T1000 (cell line): Measurements from ENCODE around the gene CNGB1.
"Not testable (repeated sequence)": the region's sequence is repeated elsewhere in the genome, so short reads cannot be mapped to it uniquely, and the experiment has no call there.

Source experiments
- DNase-seq: peaks from one replicate; lab custom pipeline; 2025; ENCODE audit warnings: mixed read lengths; lab: John Stamatoyannopoulos, UW

CNGB1 gene

GRCh38 chr16:57926041-57926440 is 44.9 kb downstream of the CNGB1 start:
- no peak for DNase-seq

GRCh38 chr16:57925310-57925709 is 45.6 kb downstream of the CNGB1 start:
- DNase-seq: no peak

DNA sequence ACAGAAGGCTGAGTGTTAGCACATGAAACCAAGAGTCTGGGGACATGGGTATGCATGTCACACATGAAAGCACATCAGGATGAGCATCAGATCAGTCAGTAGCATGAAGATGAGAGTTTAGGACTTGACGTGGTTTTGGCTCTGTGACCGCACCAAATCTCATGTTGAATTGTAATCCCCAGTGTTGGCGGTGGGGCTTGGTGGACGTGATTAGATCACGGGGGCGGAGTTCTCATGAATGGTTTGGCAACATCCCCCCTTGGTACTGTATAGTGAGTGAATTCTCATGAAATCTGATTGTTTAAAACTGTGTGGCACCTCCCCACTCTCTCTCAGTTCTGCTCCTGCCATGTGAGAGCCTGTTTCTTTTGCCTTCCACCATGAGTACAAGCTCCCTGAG is 46.4 kb downstream of the CNGB1 start:
- no peak for DNase-seq

GRCh38 chr16:57923841-57924240 is 47.1 kb downstream of the CNGB1 start:
- no peak for DNase-seq

DNA sequence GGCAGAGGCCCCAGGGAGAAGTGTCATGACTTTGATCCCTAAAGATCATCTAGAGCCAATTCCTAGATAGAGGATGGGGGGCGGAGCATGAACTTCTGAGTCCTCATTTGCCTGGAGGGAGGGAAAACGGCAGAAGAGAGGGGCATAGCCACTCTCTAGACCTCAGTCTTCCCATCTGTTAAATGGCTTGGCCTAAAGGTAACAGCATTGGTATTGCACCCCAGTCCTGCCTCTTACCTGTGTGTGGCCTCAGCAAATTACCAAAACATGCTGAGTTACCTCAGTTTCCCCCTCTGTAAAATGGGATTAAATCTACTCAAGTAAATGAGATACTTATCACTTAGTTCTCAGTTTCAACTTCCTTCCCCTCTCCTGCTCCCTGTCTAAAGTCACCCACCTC is 47.5 kb downstream of the CNGB1 start:
- DNase-seq: no peak

- DNase-seq: no peak
Measured at GRCh38 chr16:57920880-57921229, 50.1 kb downstream of the CNGB1 start.

DNA sequence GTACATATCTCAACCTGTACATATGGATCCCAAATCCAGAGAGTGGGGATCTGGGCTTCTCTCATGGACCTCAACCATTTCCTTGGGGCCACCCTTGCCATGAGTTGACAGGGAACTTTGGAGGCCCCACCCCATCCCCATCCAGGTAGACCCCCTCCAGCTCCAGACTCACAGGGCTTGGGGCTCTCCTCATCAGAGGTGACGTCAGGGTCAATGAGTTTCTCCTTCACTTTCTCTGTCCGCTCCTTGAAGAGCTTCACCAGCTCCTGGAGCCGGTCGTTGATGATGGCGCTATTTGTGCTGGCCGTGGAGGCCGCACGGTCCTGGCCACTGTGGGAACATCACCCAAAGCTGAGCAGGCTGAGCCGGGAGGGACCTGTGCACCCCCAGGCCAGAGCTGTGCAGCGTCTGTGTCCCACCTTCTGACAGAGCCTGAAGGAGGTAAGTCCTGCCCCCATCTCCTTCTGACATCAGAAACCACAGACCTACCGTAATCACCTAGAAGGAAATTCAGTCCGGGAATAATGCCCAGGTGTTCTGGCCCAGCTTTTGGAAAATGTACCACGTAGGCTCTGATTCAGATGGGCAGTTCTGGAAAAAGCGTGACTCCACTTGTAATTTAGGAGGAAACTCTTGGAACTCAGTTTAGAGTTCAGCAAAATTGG is 50.6 kb downstream of the CNGB1 start:
- no peak for DNase-seq

DNA sequence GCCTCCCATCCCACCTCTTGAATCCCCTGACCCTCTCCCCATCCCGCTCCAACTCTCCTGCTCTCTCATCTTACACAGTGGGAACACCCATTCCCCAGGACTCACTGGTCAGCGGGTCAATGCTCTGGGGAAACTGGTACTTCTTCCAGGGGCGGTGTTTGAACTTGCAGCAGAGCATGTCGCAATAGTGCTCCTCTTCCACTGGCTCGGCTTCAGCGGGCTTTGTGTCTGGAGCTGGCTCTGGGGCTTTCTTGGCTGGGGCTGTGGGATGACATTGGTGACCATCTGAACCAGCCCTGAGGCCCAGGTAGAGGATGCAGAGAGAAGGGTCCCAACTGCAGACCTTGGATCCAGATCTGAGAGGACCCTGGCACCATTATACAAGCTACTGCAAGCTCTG is 51.9 kb downstream of the CNGB1 start:
- DNase-seq: no peak

- DNase-seq: no peak
Measured at GRCh38 chr16:57918444-57918843, 52.5 kb downstream of the CNGB1 start.

DNA sequence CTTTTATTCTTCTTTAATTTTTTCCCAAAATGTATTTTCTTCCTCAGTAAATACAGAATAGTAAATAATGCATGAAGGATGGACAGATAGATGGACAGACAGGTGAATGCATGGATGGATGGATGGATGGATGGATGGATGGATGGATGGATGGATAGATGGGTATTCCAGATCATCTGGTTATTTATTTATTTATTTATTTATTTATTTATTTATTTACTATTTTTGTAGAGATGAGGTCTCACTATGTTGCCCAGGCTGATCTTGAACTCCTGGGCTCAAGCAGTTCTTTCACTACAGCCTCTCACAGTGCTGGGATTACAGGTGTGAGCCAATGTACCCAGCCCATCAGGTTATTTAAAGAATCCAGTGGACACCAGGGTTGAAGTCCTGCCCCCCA is 53.0 kb downstream of the CNGB1 start:
- DNase-seq: not testable (repeated sequence)

- DNase-seq: not testable (repeated sequence)
Measured at GRCh38 chr16:57917489-57917888, 53.4 kb downstream of the CNGB1 start.

- no peak for DNase-seq
Measured at GRCh38 chr16:57916735-57917438, 54.0 kb downstream of the CNGB1 start.

DNA sequence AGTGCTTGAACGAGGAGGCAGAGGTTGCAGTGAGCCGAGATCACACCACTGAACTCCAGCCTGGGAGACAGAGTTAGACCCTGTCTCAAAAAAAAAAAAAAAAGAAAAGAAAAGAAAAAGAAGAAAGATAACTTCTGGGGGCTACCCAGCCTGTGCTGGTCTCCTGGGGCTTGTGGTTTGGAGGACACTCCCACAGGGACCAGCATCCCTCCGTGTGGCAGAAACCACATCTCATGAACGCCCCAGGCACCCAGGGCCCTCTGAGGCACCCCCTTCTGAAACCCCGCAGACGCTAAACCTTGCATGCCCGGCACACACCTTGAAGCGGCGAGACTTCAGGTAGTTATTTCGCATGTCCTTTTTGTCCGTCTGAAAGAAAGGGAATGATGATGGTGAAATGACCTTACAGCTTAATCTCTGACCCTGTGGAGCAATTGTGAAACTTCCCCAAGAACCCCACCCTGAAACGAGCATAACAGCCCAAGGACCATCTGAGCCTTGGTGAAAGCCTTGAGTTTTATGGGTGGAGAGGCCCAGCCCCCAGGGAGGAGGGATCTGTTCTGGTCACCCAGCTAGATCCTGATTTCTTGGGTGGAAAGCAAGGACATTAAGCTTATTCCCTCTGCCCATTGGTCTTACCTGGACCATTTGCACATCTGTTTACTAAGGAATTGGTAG is 55.0 kb downstream of the CNGB1 start:
- no peak for DNase-seq

GRCh38 chr16:57915267-57915666 is 55.7 kb downstream of the CNGB1 start:
- no peak for DNase-seq

DNA sequence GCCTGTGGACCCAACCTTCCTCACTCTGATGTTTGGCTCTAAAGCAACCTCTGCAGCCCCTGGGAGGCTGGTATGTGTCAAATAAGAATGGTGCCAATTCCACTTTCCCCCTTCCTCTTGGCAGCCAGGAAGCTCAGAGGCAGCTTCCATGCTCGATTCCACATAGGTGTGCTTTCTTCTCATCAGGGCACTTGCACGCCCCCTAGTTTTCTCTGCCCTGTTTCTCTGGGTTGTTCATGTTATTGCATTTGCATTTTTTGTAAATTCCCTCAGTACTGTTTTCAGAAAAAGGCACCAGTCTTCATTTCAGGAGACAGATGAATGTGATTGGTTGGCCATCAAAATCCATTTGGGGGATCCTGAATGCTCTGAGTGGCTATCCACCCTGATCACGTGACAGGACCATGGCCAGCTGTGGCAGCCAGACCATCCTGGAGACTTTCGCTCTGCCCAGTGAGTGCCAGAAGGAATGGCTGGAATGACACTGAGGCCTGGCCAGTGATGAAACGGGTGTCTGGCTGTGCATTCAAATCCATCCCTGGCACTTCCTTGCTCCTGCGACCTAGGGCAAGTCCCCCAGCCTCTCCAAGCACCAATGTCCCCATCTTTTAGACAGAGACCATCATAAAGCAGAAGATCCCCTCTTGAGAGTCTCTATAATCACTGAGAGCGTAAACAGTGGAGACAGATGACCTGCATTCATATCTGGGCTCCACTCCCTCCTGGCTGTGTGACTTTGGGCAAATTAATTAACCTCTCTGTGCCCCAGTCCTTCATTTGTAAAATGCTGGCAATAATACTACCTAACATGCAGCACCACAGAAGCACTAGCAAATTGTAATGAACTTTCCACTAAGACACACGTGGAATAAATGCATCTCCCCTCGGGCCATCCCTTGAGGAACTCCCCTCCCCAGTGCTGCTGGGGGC is 56.4 kb downstream of the CNGB1 start:
- DNase-seq: no peak

- DNase-seq: no peak
Measured at GRCh38 chr16:57912529-57913260, 58.2 kb downstream of the CNGB1 start.

GRCh38 chr16:57911743-57912142 is 59.2 kb downstream of the CNGB1 start:
- DNase-seq: no peak

- DNase-seq: no peak
Measured at GRCh38 chr16:57910696-57911095, 60.2 kb downstream of the CNGB1 start.

DNA sequence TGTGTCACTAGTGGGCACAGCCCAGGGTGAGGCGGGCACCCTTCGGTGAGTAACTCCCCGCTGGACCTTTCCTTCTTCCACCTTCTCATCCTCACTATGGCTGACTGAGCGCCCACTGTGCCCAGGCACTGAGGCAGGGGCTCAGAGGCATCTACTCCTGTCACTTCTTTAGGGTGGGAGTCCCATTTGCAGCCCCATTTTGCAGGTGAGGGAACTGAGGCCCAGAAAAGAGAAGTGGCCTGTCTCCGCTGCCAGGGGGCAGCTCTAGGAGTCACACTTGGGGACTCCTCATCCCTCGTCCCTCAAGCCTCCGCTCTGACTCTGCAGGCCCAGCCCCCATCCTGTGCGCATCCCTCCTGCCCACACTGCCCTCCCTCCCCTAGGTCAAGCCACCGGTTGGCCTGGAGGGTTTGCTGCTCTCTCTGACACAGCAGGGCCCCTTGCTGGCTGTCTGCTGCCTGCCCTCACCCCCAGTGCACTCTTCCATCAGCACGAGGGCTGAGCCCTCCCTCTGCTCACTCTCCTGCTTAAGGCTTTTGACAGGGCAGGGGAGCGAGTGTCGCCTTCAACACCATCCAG is 62.4 kb downstream of the CNGB1 start:
- no peak for DNase-seq

DNA sequence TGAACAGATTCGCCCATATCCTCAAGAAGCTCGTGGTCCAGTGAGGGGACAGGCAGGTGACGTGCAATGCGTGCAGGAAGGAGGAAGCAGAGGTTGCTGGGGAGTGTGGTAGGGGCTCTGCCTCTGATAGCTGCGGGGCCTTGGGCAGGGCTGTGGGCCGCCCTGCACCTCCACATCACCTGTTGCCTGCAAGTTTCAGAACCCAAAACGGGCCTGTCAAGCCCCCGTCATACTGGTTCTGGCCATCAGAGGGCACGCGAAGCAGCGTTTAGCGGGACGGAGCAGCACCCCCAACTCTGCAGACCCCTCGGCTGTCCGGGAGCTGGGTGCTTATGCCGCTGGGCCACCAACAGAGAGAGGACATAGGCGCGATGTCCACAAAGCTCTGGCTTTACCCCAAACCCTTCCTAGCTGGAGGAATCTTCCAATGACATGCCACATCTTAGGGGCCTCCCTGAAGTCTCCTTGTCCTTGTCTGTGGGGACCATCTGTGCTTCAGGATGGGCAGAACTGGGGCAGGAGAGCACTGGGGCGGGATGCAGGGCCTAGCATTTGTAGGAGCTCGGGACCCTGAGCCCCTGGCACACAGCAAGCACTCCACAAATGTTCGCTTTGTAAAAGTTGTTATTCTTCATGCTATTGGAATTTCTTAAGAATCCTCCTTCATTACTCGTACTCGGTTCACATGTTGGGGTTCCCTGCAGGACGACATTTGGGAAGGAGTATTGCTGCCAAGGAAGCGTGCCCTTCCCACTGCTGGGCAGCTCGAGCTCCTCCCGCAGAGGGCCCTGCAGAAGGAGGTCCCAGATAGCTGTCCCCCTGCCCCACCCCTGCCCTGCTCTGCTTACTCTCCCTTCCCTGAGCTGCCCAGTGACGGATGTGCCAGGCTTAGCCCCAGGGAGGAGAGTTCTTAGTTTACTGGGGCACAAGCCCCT is 64.3 kb downstream of the CNGB1 start:
- no peak for DNase-seq
